SK-N-DZ (cell line): ENCODE results near the gene TIAM1. TPM values are rescaled to one million over a fixed set of nuclear protein-coding genes. Genes with fewer than 3 reads are reported as not detected.

Source experiments
- DNase-seq: peaks from one replicate; pipeline ENCODE4 v3.0.0-alpha.2; 2015; ENCODE audit warnings: low spot score
- polyA plus RNA-seq, 2 experiments: library from polyadenylated mRNA; depleted of rRNA; stranded (reverse); fragments of >200 nt; gene quantifications; 2 replicates each; pipeline ENCODE4 v1.2.3, GENCODE V29; 2014

The TIAM1 gene
- 14.4 and 19.3 TPM in 2 replicates for polyA plus RNA-seq (2014; cell fraction: cytosol; rRNA removed)
- polyA plus RNA-seq (2014; cell fraction: nucleus; rRNA removed): 12.2 and 20.7 TPM in 2 replicates

DNA sequence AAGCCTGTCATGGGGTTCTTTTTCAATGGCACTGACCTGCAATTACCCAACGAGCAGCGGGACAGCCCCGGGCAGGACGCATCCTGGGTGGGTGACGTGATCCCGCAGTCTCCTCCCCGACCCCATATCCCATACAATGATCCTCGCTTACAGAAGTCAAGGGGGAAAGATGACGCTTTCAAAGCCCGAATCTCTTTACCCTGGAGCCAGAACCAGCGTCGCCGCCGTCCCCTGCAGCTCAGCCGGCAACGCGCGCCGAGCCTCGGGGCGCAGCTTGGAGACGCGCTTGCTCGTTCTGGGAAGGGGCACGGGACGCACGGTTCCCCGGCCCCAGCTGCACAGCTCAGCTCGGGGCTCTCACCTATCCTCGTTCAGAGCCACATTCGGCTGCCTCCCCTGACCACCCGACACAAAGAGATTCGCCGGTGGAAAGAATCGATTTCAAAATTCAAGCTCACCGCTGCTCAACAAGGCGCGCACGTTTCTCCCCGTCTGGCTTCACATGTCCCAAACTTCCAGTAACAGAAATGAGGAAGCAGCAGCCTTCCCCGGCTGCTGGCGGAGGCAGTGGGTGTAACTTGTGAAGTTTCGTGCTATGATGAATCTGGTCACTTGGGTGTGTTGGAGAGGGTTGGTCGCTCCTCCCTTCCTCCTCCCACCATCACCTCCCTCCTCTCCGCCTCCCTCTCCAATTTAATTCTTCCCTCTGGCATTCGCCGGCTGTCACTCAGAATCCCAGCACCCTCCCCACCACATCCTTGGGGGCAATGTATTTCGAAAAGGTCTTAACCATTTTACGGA lies at the start of gene TIAM1:
Gene TIAM1, minus strand, starts transcription at position 582 of the 801 bp plus-strand sequence. CDS start 77,289 bp downstream, outside the sequence.
- no peak for DNase-seq

- DNase-seq: no peak
These were observed 43.6 kb upstream of the TIAM1 start for GRCh38 chr21:31387560-31388186.

DNA sequence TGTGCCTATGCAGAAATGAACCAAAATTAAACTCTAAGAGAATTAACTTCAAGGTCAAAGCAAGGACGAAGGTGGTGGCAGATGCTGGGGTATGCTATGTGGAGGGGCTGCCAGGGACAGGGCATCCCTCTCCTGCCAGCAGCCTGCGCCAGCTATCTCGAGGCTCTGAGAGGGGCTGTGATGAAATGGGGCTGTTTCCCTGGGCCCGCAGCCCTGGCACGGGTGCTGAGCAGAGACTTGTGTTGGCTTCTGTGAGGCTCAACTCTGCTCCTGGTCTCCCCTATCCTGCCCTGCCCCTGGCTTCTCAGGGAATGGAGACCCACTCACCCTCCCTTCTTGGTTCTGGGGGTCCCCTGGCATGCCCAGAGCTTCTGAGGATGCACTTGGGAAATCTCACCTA lies 41.9 kb upstream of the TIAM1 start:
- DNase-seq: no peak

GRCh38 chr21:31383770-31384169 lies 39.7 kb upstream of the TIAM1 start:
- no peak for DNase-seq

DNA sequence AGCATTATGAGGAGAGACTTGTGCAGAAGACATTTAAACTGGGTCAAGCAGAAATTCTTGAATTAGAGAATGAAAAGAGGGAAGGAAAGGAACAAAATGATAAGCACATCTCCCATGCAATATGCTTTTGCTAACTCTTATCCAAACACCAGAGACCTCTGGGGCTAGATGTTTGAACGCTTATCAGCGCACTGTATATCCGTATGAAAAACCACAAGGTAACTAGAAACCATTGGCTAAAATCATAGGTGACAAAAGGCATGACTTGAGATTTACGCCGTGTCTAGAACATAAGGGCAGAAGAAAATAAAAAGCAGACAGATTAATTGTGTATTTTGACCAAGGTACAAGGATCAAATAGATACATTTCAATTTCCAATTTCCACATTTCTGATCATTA lies 38.0 kb upstream of the TIAM1 start:
- DNase-seq: no peak

DNA sequence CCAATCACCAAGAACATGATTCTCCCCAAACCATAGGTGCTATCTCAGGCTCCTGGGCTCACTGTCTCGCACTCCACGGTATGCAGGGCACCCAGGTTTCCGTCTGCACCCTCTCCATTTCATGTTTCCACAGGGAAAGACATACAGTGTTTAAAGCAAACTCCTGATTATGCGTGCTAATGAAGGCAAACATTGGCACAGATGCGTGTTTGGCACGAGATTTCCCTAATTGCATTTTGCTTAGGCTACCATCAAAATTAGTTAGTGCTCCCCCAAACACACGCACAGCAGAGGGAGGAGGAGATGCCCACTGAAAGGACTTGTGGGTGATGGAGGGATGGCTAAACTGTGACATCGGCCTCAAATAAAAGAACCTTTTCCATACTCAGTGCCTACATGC lies 32.2 kb upstream of the TIAM1 start:
- no peak for DNase-seq

- DNase-seq: no peak
These were observed 30.3 kb upstream of the TIAM1 start for GRCh38 chr21:31374395-31374794.

- no peak for DNase-seq
These were observed 28.4 kb upstream of the TIAM1 start for GRCh38 chr21:31372471-31372765.

DNA sequence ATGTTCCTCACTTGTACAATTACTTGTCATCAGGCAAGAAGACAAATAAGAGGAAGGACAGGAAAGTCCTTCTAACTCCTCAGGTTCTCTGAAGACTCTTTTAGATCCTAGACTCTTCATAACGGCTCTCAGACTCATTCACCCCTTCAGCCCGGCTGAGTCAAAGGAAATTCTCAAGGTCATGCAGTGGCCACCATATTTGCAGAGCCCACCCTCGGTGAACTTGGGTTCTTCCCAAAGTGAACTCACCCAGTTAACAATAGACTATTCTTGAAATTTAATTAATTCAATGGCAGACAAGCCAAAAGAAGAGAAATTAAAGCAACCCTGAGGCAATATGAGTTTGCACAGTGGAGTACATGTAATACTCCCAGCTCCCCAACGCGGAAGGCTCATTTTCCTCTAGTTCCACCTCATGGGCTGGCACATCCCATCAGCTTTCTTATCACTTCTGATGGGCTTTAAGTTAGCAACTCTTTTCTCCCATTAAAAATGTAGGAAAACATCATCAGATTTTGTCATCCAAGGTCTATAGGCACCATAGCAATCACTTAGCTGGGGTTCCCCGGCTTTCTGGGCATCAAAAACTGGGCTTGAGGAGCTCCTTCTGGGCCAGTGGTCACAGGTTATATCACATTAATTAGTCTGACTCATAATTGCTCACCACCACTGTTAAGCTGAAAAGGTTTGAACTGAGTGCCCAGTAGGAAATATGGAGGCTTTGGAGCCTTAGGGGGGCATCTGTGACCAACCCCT lies 27.8 kb upstream of the TIAM1 start:
- no peak for DNase-seq

DNA sequence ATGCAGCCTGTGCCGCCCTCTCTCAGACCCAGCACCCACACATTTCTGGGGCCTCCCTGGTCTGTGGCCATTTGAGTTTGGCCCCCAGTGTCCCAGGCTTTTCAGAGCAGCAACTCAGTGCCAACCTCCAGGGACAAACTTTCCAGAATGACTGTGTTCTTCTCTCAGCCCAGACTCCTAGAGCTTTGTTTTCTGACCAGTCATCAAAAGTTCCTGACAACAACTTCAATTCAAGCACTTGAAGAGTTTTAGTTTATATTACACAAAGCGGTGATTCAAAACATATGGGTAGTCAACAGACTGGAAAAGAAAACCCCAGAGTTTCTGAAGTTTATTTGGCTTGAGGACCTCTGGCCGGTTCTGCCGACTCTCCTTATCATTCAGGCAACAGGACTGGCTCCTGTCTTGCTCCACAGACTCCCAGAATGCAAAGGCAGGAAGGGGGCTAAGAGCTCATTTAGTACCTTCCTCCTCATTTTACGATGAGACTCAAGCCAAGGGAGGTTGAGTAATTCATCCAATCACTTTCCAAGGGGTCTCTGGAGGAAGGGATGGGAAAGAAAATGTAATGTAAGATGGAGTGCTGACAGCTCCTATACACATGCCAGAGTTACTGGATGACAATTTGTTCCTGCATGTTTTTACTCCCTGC lies 27.0 kb upstream of the TIAM1 start:
- no peak for DNase-seq

DNA sequence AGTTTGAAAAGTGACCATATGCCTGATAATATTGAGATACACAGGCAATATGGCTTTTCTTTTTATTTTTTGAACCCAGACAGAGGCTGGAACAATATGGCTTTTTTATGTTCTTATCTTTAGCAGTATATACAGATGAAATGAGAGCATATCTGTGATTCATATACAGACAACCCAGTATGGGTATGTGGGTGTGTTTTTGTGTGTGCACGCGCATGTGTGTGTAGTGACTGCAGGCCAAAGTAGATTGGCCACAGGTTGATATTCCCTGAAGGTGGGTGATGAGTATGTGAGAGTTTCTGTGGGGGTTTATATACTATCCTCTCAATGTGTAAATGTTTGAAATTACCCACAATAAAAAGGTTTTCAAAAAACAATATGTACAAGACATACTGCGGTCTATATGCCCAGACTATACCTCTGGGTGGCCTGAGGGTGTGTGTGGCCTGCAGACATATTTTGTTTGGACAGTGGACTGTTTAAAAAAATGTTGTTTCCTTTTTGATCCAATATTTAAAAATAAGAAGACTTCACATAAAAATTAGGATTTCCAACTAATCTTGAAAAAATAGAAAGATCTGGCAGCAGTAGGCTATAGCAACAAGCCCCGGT lies 26.3 kb upstream of the TIAM1 start:
- DNase-seq: no peak

GRCh38 chr21:31368361-31368760 lies 24.3 kb upstream of the TIAM1 start:
- DNase-seq: no peak

- DNase-seq: no peak
These were observed 23.7 kb upstream of the TIAM1 start for GRCh38 chr21:31367801-31368200.

DNA sequence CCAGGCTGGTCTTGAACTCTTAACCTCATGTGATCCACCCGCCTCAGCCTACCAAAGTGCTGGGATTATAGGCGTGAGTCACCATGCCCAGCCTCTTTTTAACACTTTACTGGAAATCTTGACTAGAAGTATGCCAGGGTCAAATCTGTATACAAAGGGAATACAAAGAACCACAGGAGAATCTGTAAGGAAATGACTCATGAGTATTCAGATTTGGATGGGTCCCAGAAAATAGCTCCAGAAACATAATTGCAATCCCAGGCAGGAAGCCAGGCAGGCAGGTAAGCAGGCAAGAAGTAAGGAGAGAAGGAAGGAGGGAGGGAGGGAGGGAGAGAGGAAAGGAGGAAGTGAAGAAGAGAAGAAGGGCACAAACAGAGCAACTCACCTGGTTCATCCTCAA lies 22.8 kb upstream of the TIAM1 start:
- no peak for DNase-seq

DNA sequence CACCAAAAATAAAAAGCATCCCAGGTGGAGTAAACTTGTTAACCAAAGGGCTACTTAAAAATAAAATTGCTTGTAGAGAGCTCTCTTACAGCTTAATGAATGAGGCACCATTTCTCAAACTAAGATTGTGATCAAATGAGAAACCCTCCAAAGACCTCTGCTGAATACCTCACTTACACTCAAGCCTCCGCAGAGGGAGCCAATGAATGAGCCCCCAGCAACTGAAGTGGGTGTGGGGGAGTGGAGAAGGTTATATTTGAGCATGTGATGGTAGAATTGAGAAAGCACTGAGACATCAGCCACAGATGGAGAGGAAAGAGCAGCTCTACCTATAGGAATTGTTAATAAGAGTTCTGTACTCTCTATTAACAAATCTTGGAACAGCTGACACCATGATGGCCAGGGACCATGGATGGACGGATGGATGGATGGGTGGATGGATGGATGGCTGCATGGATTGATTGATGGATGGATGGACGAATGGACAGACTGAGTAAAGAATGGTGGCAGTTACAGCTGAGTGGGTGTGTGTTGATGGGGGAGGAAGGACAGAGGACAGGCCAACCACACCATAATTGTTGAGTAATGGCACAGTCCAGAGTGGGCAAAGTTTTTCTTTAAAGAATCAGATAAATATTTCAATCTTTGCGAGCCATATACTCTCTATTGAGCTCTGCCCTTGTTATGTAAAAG lies 20.3 kb upstream of the TIAM1 start:
- no peak for DNase-seq

DNA sequence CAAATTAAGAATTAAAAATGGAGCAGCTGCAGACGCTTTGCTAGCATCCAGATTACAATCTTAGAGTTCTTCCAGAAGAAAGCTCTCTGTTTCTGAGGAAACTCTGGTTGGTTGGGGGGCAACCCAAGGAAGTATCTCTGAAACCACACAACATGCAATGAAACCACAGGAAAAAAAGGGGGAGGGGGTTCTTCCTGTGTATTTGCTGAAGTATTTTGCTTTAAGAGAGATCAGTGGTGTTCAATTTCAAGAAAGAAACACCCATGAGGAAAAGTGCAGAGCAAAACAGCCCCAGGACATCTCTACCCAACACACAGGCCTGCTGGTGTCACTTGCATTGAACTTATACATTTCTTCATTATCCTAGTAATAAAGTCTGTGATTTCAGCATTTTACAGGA lies 19.7 kb upstream of the TIAM1 start:
- peak; percentile 11 for DNase-seq

DNA sequence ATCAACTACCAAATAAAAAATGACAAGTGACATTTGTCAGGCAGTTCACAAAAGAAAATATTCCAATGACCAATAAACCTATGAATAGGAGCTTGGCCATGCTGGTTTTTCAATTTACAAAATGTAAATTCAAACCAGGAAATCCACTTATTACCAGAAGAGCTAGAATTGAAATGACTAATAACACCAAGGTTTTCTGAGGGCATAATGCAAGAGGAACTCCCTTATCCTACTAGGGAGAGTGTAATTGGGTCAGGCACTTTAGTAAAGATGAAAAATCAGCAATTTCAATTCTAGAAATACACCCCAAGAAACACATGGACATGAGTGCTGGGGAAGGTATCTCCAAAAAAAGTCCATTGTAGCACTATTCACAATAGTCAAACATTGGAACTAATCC lies 16.7 kb upstream of the TIAM1 start:
- DNase-seq: no peak

DNA sequence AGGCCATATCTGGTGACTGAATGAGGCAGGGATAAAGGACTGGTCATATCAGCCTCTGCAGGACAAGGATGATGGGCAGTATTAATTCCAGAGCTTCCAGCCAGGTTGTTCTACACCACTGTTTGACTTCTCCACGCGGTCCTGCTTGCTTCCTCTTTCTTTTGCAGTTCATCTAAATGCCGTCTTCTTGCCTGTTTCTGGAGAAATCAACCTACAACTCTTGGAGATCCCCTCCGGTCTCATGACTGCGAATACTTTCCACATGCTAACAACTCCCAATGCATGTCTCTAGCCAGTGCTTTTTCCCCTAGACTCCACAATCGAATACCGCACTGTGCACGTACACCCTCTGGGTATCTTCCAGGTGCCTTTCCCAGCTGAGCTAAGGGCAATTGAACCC lies 14.1 kb upstream of the TIAM1 start:
- DNase-seq: no peak

GRCh38 chr21:31356440-31356839 lies 12.4 kb upstream of the TIAM1 start:
- no peak for DNase-seq

GRCh38 chr21:31354604-31355443 lies 10.8 kb upstream of the TIAM1 start:
- DNase-seq: no peak
